Natural killer cell (primary cell): ENCODE data around the gene CXorf58. TPM values are rescaled to one million over a fixed set of nuclear protein-coding genes. Genes with fewer than 3 reads are reported as not detected.
"Not testable (repeated sequence)": the region's sequence is repeated elsewhere in the genome, so short reads cannot be mapped to it uniquely, and the experiment has no call there.

Source experiments
- ATAC-seq, 3 donors: fragments of 150-1000 bp in 2 of 3; fragments of 200-7000 bp in 1 of 3; cut with Tn5 transposase; 1 replicate in 1 of 3; 2 replicates in 2 of 3; pipeline ENCODE4 v1.10.0; 2021; ENCODE audit warnings: mild to moderate bottlenecking in 2 of 3, moderate library complexity in 2 of 3
- DNase-seq, 2 donors: peaks; one replicate each; pipeline versions ENCODE4 v3.0.0 to v3.0.0-alpha.2; 2013 to 2021; ENCODE audit warnings: mixed read lengths in 1 of 2
- H3K27ac ChIP-seq: one replicate; pipeline ENCODE4 v1.5.1; 2013; ENCODE audit warnings: mild to moderate bottlenecking, low read length
- H3K27me3 ChIP-seq: one replicate; pipeline ENCODE4 v1.6.1; 2013; ENCODE audit warnings: low read length; ENCODE audit not compliant: control insufficient read depth, insufficient read depth
- H3K36me3 ChIP-seq: one replicate; pipeline ENCODE4 v1.6.1; 2013; ENCODE audit warnings: low read length; ENCODE audit not compliant: control insufficient read depth, insufficient read depth
- H3K4me1 ChIP-seq: one replicate; pipeline ENCODE4 v1.6.1; 2013; ENCODE audit warnings: low read length; ENCODE audit not compliant: control insufficient read depth, insufficient read depth
- H3K4me3 ChIP-seq: one replicate; pipeline ENCODE4 v1.5.1; 2013; ENCODE audit warnings: low read length
- H3K9me3 ChIP-seq: one replicate; pipeline ENCODE4 v1.6.1; 2013; ENCODE audit warnings: low read length; ENCODE audit not compliant: control insufficient read depth, insufficient read depth
- H3K27ac Mint-ChIP-seq, 2 donors: one replicate each; pipeline ENCODE4 v1.8.0; 2022; ENCODE audit warnings: mild to moderate bottlenecking in 2 of 2, mixed read lengths in 2 of 2, moderate library complexity in 1 of 2
- H3K27me3 Mint-ChIP-seq, 2 donors: one replicate each; pipeline ENCODE4 v1.8.0; 2022; ENCODE audit warnings: low read depth in 2 of 2, mixed read lengths in 2 of 2
- H3K36me3 Mint-ChIP-seq: one replicate; pipeline ENCODE4 v1.8.0; 2022; ENCODE audit warnings: mixed read lengths
- H3K4me1 Mint-ChIP-seq, 2 donors: one replicate each; pipeline ENCODE4 v1.8.0; 2022; ENCODE audit warnings: mixed read lengths in 2 of 2
- H3K4me3 Mint-ChIP-seq: one replicate; pipeline ENCODE4 v1.8.0; 2022; ENCODE audit warnings: mild to moderate bottlenecking, moderate library complexity, mixed read lengths
- H3K9me3 Mint-ChIP-seq, 2 donors: one replicate each; pipeline ENCODE4 v1.8.0; 2022; ENCODE audit warnings: mixed read lengths in 2 of 2
- CTCF ChIP-seq: fragments of 200-600 bp; IDR thresholded peaks from one replicate; pipeline ENCODE4 v1.8.0; 2022; ENCODE audit warnings: antibody characterized with exemption
- WGBS: methylation state at CpG from one replicate; pipeline ENCODE4 v1.1.7; 2013; ENCODE audit warnings: missing lambda C conversion rate; ENCODE audit not compliant: insufficient coverage; 5-methylcytosine and 5-hydroxymethylcytosine counted together
- intact Hi-C: fragments of 100-400 bp; cut with micrococcal nuclease; formaldehyde crosslinking; loops from one replicate; pipeline ENCODE4 v1.14.2; 2022
- total RNA-seq, 4 donors: library from RNA; stranded (reverse); fragments of 120-200 nt in 1 of 4; gene quantifications; one replicate each; pipeline versions ENCODE4 v1.2.3 to v1.2.4, GENCODE V29; 2013 to 2022

Gene CXorf58
- total RNA-seq, 3 donors from 2014 or later (not counting 1 experiment from before 2014, with no cell fraction given) = not detected

GRCh38 chrX:23953908-23954269, 46.1 kb downstream of the CXorf58 start:
- no peak for TF ChIP-seq CTCF
- Mint-ChIP-seq H3K9me3 (no peaks in the 10 kb centered on the region), H3K27me3 (no peaks in the 10 kb centered on the region), H3K4me3 (peak overlapping the region; percentile 93), H3K36me3 (no peaks in the 10 kb centered on the region), H3K27ac (peak overlapping the region; percentile 91 to 92), H3K4me1 (peaks cover 14 to 16% of the 10 kb centered on the region in 2 donors)
- WGBS = 92% methylated on average over 2 of the region's 11 CpGs
- H3K27ac ChIP-seq = peak overlapping the region; percentile 82
- H3K27me3 ChIP-seq = no peaks in the 10 kb centered on the region
- ATAC-seq (no peak), DNase-seq (peak in 1 of 2 donors; percentile 44)
- no peak overlapping the region for H3K4me3 ChIP-seq
- no peaks in the 10 kb centered on the region for H3K36me3 ChIP-seq
- H3K9me3 ChIP-seq = no peaks in the 10 kb centered on the region
- intact Hi-C loops = loop anchor here (1.0 to 5.0 kb wide), 2 partner anchors 46 to 172 kb away; partner anchors contain the start of genes CXorf58 and SAT1
- H3K4me1 ChIP-seq = peaks cover 9% of the 10 kb centered on the region

DNA sequence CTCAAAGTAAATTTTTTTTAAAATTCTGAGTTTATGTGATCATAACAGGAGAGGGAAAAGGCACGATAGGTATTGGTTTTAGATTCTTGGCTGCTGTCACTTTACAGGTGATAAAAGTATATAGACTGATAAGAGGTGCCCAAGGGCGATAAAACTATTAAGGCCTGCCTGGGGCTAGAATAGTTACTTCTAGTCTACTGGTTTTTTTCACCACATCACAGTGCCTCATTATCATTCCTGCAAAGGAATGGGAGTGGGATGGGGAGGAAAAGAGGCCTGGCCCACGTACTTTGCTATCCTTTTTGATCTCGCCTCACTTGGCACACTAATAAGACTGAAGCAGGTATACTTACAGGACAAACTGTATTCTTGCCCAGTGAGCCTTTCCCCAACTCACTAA, 46.6 kb downstream of the CXorf58 start:
- H3K27me3 Mint-ChIP-seq = no peaks in the 10 kb centered on the region
- no peak for ATAC-seq
- WGBS = 86% methylated on average over 1 of the region's 4 CpGs
- H3K27ac ChIP-seq = peak overlapping the region; percentile 17
- no peak for DNase-seq
- no peak for TF ChIP-seq CTCF
- no peaks in the 10 kb centered on the region for H3K27me3 ChIP-seq
- H3K4me1 ChIP-seq = peaks cover 9% of the 10 kb centered on the region
- H3K4me3 ChIP-seq = no peak overlapping the region
- no peak overlapping the region for H3K4me3 Mint-ChIP-seq
- no peaks in the 10 kb centered on the region for H3K9me3 ChIP-seq
- H3K9me3 Mint-ChIP-seq = no peaks in the 10 kb centered on the region
- H3K4me1 Mint-ChIP-seq = peaks cover 14 to 16% of the 10 kb centered on the region in 2 donors
- intact Hi-C loops = loop anchor here (5.0 kb wide), 1 partner anchor 172 kb away; the partner anchor contains the start of gene SAT1
- H3K27ac Mint-ChIP-seq = peak overlapping the region; percentile 36 to 91
- H3K36me3 ChIP-seq = no peaks in the 10 kb centered on the region
- no peaks in the 10 kb centered on the region for H3K36me3 Mint-ChIP-seq

- Mint-ChIP-seq H3K36me3 (no peaks in the 10 kb centered on the region), H3K4me3 (no peak overlapping the region), H3K9me3 (no peaks in the 10 kb centered on the region), H3K27me3 (no peaks in the 10 kb centered on the region), H3K27ac (no peak overlapping the region), H3K4me1 (no peaks in the 10 kb centered on the region)
- Histone ChIP-seq H3K4me1 (no peaks in the 10 kb centered on the region), H3K4me3 (no peak overlapping the region), H3K36me3 (no peaks in the 10 kb centered on the region), H3K9me3 (no peaks in the 10 kb centered on the region), H3K27me3 (no peaks in the 10 kb centered on the region), H3K27ac (no peak overlapping the region)
- 78% methylated on average over 3 of the region's 3 CpGs for WGBS
- peak in 1 of 2 donors; percentile 52 for DNase-seq
- no peak for ATAC-seq
- TF ChIP-seq CTCF = no peak
- intact Hi-C loops = no loop called here
Measured at GRCh38 chrX:23959781-23960180, 52.0 kb downstream of the CXorf58 start.

DNA sequence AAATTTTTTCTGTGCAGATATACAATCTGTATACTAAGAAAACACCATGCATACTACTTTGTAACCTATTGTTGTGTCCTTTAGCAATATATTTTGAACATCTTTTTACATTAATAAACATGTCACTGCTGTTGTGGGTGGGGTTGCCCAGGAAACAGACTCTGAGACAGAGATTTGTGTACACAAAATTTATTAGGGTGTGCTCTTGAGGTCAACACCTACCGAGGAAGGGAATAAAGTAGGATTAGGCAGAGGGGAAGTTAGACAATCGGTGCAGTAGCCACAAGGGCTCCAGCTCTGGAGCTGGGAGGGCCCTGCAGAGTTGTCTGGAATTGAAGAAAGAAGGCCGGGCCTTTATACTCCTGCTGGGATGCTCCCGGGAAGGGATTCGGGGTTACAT, 56.4 kb downstream of the CXorf58 start:
- Mint-ChIP-seq H3K27ac (no peak overlapping the region), H3K9me3 (no peaks in the 10 kb centered on the region), H3K27me3 (no peaks in the 10 kb centered on the region), H3K4me3 (no peak overlapping the region), H3K4me1 (no peaks in the 10 kb centered on the region), H3K36me3 (no peaks in the 10 kb centered on the region)
- no peaks in the 10 kb centered on the region for H3K36me3 ChIP-seq
- 64% methylated on average over 5 of the region's 5 CpGs for WGBS
- no peaks in the 10 kb centered on the region for H3K27me3 ChIP-seq
- no peaks in the 10 kb centered on the region for H3K9me3 ChIP-seq
- H3K4me3 ChIP-seq = no peak overlapping the region
- H3K4me1 ChIP-seq = no peaks in the 10 kb centered on the region
- DNase-seq = no peak
- H3K27ac ChIP-seq = no peak overlapping the region
- intact Hi-C loops = no loop called here
- ATAC-seq = no peak
- no peak for TF ChIP-seq CTCF

GRCh38 chrX:23965630-23966029, 57.8 kb downstream of the CXorf58 start:
- H3K9me3 ChIP-seq, H3K4me1 ChIP-seq, intact Hi-C loops, H3K27ac Mint-ChIP-seq, H3K27me3 Mint-ChIP-seq, H3K4me1 Mint-ChIP-seq, ATAC-seq, H3K27me3 ChIP-seq, H3K36me3 ChIP-seq, H3K36me3 Mint-ChIP-seq, H3K9me3 Mint-ChIP-seq, DNase-seq, H3K4me3 ChIP-seq, H3K27ac ChIP-seq, H3K4me3 Mint-ChIP-seq: not testable (repeated sequence)
- 100% methylated on average over 2 of the region's 8 CpGs for WGBS
